Right renal pelvis (tissue), 4 donors: ENCODE measurements around the gene PFKFB3. TPM values are rescaled to one million over a fixed set of nuclear protein-coding genes. Genes with fewer than 3 reads are reported as not detected.
"Not testable (repeated sequence)": the region's sequence is repeated elsewhere in the genome, so short reads cannot be mapped to it uniquely, and the experiment has no call there.

ENCODE experiments used
- DNase-seq, 4 donors: peaks; one replicate each; pipeline ENCODE4 v3.0.0-alpha.2; 2013; ENCODE audit warnings: low read depth in 4 of 4, low spot score in 3 of 4, missing footprints in 1 of 4
- polyA plus RNA-seq, 4 donors: library from polyadenylated mRNA; unstranded; fragments of 120-200 nt; gene quantifications; one replicate each; pipeline ENCODE4 v1.2.1, GENCODE V29; 2013; ENCODE audit not compliant: insufficient read length in 4 of 4

Gene PFKFB3
- polyA plus RNA-seq, 4 donors = 28.9 to 38.8 (median 35.0) TPM

DNA sequence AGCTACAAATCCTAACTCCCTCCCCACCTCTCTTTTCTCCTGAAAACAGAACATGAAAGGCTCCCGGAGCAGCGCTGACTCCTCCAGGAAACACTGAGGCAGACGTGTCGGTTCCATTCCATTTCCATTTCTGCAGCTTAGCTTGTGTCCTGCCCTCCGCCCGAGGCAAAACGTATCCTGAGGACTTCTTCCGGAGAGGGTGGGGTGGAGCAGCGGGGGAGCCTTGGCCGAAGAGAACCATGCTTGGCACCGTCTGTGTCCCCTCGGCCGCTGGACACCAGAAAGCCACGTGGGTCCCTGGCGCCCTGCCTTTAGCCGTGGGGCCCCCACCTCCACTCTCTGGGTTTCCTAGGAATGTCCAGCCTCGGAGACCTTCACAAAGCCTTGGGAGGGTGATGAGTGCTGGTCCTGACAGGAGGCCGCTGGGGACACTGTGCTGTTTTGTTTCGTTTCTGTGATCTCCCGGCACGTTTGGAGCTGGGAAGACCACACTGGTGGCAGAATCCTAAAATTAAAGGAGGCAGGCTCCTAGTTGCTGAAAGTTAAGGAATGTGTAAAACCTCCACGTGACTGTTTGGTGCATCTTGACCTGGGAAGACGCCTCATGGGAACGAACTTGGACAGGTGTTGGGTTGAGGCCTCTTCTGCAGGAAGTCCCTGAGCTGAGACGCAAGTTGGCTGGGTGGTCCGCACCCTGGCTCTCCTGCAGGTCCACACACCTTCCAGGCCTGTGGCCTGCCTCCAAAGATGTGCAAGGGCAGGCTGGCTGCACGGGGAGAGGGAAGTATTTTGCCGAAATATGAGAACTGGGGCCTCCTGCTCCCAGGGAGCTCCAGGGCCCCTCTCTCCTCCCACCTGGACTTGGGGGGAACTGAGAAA, 30.4 kb downstream of the PFKFB3 start:
- no peak for DNase-seq

- no peak for DNase-seq
These were observed 31.1 kb downstream of the PFKFB3 start for GRCh38 chr10:6233725-6234277.

DNA sequence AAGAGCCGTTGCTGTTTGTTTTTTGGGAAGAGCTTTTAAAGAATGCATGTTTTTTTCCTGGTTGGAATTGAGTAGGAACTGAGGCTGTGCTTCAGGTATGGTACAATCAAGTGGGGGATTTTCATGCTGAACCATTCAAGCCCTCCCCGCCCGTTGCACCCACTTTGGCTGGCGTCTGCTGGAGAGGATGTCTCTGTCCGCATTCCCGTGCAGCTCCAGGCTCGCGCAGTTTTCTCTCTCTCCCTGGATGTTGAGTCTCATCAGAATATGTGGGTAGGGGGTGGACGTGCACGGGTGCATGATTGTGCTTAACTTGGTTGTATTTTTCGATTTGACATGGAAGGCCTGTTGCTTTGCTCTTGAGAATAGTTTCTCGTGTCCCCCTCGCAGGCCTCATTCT, 31.6 kb downstream of the PFKFB3 start:
- DNase-seq = no peak

DNA sequence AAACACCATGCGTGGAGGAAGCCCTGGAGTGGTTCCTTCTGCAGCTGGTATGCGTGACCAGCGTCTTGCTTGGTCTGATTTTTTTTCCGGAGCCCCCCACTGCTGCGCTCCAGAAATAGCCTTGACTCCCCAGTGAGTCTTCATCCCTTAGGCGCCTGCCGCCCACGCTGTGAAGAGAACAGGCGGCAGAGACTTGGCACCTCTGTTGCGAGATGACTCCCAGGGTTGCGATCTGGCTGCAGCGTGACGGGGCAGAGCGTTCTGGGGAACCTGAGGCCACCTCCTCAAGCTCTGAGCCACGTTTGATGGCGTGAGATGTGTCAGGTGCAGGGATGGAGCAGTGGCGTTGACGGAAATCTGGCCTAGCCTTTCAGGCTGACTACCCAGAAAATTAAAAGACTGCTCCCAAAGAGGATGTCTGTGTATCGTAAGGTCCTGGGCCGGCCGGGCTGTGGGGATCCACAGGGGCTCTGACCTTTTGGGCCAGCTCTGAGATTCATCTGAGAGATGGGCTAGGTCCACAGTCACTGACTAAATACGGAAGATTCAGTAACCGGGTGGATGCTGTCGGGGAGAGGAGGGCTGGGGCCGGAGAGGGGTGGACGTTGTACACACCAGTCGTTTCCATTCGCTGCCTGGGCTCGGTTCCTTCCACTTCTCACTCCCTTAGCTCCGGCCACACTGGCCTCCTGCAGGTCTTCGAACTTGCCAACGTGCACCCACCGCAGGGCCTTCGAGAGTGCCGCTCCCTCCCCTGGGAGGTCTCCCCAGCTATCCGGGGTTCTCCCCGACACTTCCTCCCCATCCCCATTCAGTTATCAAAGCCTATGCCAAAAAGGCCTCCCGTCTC, 33.8 kb downstream of the PFKFB3 start:
- DNase-seq = no peak

- DNase-seq = no peak
These were observed 34.4 kb downstream of the PFKFB3 start for GRCh38 chr10:6237199-6237530.

DNA sequence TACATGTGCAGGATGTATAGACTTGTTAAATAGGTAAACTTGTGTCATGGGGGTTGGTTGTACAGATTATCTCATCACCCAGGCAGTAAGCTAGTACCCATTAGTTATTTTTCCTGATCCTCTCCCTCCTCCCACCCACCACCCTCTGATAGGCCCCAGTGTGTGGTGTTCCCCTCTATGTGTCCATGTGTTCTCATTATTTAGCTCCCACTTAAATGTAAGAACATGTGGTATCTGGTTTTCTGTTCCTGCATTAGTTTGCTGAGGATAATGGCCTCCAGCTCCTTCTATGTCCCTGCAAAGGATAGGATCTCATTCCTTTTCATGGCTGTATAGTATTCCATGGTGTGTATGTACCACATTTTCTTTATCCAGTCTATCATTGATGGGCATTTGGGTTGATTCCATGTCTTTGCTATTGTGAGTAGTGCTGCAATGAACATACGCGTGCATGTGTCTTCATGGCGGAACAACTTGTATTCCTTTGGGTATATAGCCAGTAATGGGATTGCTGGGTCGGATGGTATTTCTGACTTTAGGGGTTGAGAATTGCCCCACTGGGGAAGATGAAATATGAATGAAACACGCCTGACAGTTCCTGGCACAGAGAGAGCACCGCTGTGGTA, 36.0 kb downstream of the PFKFB3 start:
- not testable (repeated sequence) for DNase-seq

GRCh38 chr10:6239213-6239991, 36.7 kb downstream of the PFKFB3 start:
- no peak for DNase-seq

DNA sequence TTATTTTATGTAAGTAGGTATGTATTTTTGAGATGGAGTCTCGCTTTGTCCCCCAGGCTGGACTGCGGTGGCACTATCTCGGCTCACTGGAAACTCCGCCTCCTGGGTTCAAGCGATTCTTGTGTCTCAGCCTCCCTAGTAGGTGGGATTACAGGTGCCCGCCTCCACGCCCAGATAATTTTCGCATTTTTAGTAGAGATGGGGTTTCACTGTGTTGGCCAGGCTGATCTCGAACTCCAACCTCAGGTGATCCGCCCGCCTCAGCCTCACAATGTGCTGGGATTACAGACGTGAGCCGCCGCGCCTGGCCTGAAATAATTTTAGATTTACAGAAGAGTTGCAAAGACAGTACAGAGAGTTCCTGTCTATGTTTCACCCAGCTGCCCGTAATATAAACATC, 37.5 kb downstream of the PFKFB3 start:
- no peak for DNase-seq

- no peak for DNase-seq
These were observed 39.4 kb downstream of the PFKFB3 start for GRCh38 chr10:6242089-6242488.

- no peak for DNase-seq
These were observed 41.8 kb downstream of the PFKFB3 start for GRCh38 chr10:6244510-6244909.

DNA sequence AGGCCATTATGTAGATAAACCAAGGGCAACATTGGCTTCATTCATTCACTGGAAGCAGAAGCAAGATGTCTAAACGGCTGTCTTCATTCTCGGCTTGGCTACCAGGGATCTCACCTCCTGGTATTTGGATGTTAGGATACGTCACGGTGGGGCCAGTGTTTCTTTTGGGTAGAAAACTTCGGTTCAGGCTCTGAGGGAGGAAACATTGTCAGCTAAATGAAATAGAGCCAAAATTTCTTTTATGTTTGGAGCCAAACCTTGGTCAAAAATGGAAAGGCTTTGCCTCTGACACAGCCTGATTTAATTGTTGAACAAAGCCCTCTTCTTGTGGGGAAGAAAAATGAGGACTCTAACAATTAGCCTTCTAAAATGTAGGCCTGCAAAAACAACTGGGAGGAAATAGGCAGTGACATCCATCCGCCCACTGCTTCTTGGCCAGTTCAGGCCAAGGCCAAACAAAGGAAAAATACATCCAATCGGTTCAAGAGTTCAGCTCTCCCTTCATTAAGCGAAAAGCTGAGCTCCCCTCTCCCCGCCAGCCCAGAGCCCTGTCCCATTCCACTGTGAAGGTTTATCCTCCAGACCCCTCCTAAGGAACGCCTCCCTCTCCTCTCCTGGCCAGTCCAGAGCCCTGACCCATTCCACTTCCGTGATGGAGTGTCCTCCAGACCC, 44.4 kb downstream of the PFKFB3 start:
- DNase-seq = peak in 2 of 4 donors; percentile 16 to 35

GRCh38 chr10:6248908-6249307, 46.2 kb downstream of the PFKFB3 start:
- DNase-seq = not testable (repeated sequence)

DNA sequence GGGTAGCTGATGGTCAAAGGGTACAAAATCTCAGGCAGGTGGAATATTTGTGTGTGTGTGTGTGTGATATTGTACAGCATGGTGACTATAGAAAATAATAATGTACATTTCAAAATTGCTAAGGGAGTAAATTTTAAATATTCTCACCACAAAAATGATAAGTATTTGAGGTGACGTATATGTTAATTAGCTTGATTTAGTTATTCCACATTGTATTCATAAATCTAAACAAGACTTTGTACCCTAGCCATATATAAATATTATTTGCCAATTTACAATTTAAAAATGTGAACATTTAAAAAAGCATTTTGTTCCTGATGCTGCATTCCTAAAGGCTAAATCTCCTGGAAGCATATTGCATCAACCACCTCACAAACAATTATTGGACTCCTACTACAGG, 47.0 kb downstream of the PFKFB3 start:
- DNase-seq = no peak

- DNase-seq = no peak
These were observed 48.0 kb downstream of the PFKFB3 start for GRCh38 chr10:6250745-6251144.

GRCh38 chr10:6254201-6254600, 51.5 kb downstream of the PFKFB3 start:
- DNase-seq = no peak

DNA sequence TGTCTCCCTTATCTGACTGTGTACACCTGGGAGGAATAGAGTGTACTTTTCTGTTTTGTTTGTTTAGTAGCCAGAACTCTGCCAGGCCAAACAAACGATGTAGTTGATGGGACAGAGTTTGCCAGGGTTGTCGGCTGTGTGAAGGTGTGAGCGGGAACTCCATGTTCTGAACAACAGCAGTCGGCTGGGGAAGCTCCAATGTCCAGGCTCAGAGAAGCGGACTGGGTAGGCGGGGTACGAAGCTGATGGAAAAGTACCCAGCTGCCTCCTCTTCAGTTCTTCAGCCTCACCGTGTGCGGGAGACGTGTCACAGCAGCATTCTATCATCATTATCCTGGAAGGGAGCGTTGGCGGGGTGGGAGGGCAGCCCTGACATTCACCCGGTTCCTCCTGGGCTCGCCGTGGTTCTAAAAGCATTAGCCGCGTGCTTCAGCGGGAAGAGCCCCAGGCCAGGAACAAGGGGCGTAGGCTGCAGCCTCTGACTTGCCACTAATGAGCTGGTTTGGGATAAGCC, 52.9 kb downstream of the PFKFB3 start:
- no peak for DNase-seq

GRCh38 chr10:6256439-6256838, 53.7 kb downstream of the PFKFB3 start:
- no peak for DNase-seq

DNA sequence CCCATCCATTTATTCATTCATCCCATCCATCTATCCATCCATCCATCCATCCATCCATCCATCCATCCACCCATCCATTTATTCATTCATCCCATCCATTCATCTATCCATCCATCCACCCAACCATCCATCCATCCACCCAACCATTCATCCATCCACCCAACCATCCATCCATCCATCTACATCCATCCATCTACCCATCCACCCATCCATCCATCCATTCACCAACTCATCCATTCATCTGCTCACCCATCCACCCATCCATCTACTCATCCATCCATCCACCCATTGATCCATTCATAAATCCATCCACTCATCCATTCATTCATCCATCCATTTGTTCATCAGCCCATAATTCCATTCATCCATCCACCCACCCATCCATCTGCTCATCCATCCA, 56.4 kb downstream of the PFKFB3 start:
- DNase-seq = no peak

DNA sequence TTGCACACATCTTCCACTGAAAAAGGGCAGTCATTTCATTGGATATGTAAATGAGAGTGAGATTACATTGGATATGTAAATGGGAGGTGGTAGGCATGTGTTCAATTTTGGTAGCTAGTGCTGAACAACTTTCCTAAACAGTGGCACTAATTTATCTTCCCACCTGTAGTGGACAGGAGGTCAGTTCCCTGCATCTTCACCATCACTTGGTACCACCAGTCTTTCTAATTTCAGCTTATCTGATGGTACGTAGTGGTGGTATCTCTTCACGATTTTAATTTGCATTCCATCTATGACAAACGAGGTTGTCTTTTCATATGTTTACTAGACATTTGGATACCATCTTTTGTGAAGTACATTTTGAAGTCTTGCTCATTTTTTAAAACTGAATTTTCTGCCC, 58.1 kb downstream of the PFKFB3 start:
- no peak for DNase-seq

GRCh38 chr10:6267941-6268340, 65.2 kb downstream of the PFKFB3 start:
- DNase-seq = no peak
